Mesendoderm (in vitro differentiated cells): ENCODE measurements around the gene CDC14B.

ENCODE experiments used
- DNase-seq: peaks from one replicate; pipeline ENCODE4 v3.0.0; 2013
- H2AK5ac ChIP-seq: 2 replicates; pipeline ENCODE4 v1.6.1; 2013; ENCODE audit warnings: low read length, inconsistent platforms
- H2BK120ac ChIP-seq: 2 replicates; pipeline ENCODE4 v1.6.1; 2013; ENCODE audit warnings: low read depth, mild to moderate bottlenecking, low read length, moderate library complexity, mixed read lengths
- H2BK15ac ChIP-seq: replicated peaks from 2 replicates; pipeline ENCODE4 v1.6.1; 2013; ENCODE audit warnings: low read depth, mild to moderate bottlenecking, moderate library complexity
- H2BK5ac ChIP-seq: 2 replicates; pipeline ENCODE4 v1.6.1; 2013; ENCODE audit warnings: low read length, inconsistent platforms
- H3K18ac ChIP-seq: 2 replicates; pipeline ENCODE4 v1.6.1; 2013; ENCODE audit warnings: mild to moderate bottlenecking, low read length, mixed read lengths
- H3K23ac ChIP-seq: one replicate; pipeline ENCODE4 v1.6.1; 2013; ENCODE audit warnings: low read length
- H3K27ac ChIP-seq: 2 replicates; pipeline ENCODE4 v1.5.1; 2013; ENCODE audit warnings: low read depth, mild to moderate bottlenecking, inconsistent platforms, low read length, moderate library complexity
- H3K27me3 ChIP-seq: 2 replicates; pipeline ENCODE4 v1.6.1; 2013; ENCODE audit warnings: low read length, control low read depth, mild to moderate bottlenecking, inconsistent platforms; ENCODE audit not compliant: insufficient read depth, poor library complexity
- H3K36me3 ChIP-seq: 2 replicates; pipeline ENCODE4 v1.6.1; 2013; ENCODE audit warnings: low read length, inconsistent platforms; ENCODE audit not compliant: control insufficient read depth, insufficient read depth
- H3K4ac ChIP-seq: one replicate; pipeline ENCODE4 v1.6.1; 2013; ENCODE audit warnings: low read depth, mild to moderate bottlenecking, low read length, moderate library complexity
- H3K4me1 ChIP-seq: 2 replicates; pipeline ENCODE4 v1.6.1; 2013; ENCODE audit warnings: low read depth, low read length, inconsistent platforms; ENCODE audit not compliant: control insufficient read depth
- H3K4me2 ChIP-seq: 2 replicates; pipeline ENCODE4 v1.6.1; 2013; ENCODE audit warnings: low read length
- H3K4me3 ChIP-seq: 2 replicates; pipeline ENCODE4 v1.5.1; 2013; ENCODE audit warnings: mild to moderate bottlenecking, low read length
- H3K56ac ChIP-seq: one replicate; pipeline ENCODE4 v1.6.1; 2013; ENCODE audit warnings: low read length
- H3K79me1 ChIP-seq: 2 replicates; pipeline ENCODE4 v1.6.1; 2013; ENCODE audit warnings: low read length, inconsistent platforms
- H3K79me2 ChIP-seq: 2 replicates; pipeline ENCODE4 v1.6.1; 2013; ENCODE audit warnings: mild to moderate bottlenecking, low read length; ENCODE audit not compliant: control insufficient read depth, insufficient read depth
- H3K9ac ChIP-seq: 2 replicates; pipeline ENCODE4 v1.6.1; 2013; ENCODE audit warnings: low read length, inconsistent platforms
- H4K5ac ChIP-seq: one replicate; pipeline ENCODE4 v1.6.1; 2013; ENCODE audit warnings: low read length
- H4K8ac ChIP-seq: one replicate; pipeline ENCODE4 v1.6.1; 2013; ENCODE audit warnings: low read depth, mild to moderate bottlenecking, control low read depth, low read length, moderate library complexity
- WGBS: extraction: QIAGEN DNeasy Blood & Tissue Kit; methylation state at CpG from one replicate; pipeline ENCODE4 v1.1.7; 2013; ENCODE audit warnings: low lambda C conversion rate, missing lambda C conversion rate; ENCODE audit not compliant: insufficient coverage; ENCODE audit errors: extremely low coverage; 5-methylcytosine and 5-hydroxymethylcytosine counted together

CDC14B gene

DNA sequence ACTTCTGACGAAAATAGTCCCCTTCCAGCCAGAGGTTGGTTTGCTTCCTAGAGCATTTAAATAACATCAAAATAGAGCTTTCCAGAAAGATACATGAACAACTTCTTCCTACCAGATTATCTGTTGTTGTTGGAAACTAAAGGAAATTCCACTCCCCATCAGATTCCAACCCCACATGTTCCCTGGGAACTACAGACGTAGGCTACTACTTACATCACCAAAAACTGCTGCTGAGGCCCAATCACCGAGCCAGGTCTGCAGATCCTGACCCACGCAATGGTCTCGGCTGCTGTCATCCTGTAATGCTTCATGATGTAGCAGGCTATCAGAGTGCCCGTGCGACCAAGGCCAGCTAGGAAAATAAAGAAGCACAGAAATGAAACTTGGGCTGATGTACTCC is 96.3 kb downstream of the CDC14B start:
- Histone ChIP-seq H3K56ac (no peak overlapping the region), H3K79me1 (no peaks in the 10 kb centered on the region)
- no CpG with 5 or more reads among the region's 7 CpGs for WGBS

DNA sequence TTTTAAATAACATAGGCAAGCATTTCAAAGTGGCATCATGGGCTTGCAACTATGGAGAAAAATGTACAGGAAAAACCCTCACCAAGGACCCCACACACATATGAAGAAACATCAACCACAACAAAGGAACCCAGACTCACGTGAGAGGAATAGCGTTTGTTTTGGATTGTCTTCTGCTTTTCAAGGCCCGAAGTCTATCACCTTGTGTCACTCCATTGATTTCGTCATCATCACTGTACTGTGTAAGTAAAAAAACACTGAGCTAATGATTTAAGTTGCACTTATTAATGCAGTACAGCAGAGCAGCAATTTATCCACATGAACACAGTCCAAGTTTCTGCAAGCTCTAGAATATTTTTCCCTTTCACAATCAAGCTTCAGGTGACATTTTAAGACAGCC is 97.3 kb downstream of the CDC14B start:
- H3K4me1 ChIP-seq: no peaks in the 10 kb centered on the region
- H3K79me1 ChIP-seq: no peaks in the 10 kb centered on the region
- H3K23ac ChIP-seq: no peak overlapping the region
- H3K79me2 ChIP-seq: no peaks in the 10 kb centered on the region
- H3K56ac ChIP-seq: no peak overlapping the region
- no peak overlapping the region for H2AK5ac ChIP-seq
- no peak overlapping the region for H3K4me2 ChIP-seq
- H3K4ac ChIP-seq: no peak overlapping the region
- H2BK15ac ChIP-seq: no peak overlapping the region
- H3K18ac ChIP-seq: no peak overlapping the region
- DNase-seq: no peak
- H3K4me3 ChIP-seq: no peak overlapping the region
- H4K5ac ChIP-seq: no peak overlapping the region
- H2BK5ac ChIP-seq: no peak overlapping the region
- H3K27me3 ChIP-seq: no peaks in the 10 kb centered on the region
- no peak overlapping the region for H4K8ac ChIP-seq
- peaks cover 2% of the 10 kb centered on the region for H3K36me3 ChIP-seq
- no CpG with 5 or more reads among the region's 4 CpGs for WGBS
- no peak overlapping the region for H2BK120ac ChIP-seq
- no peak overlapping the region for H3K9ac ChIP-seq
- no peak overlapping the region for H3K27ac ChIP-seq

More for the DNA sequence above, 96.3 kb downstream of the CDC14B start:
- no peak overlapping the region for H3K9ac ChIP-seq
- H3K4me3 ChIP-seq: no peak overlapping the region
- no peak overlapping the region for H2BK15ac ChIP-seq
- no peak for DNase-seq
- H3K4ac ChIP-seq: no peak overlapping the region
- no peak overlapping the region for H2BK5ac ChIP-seq
- H4K8ac ChIP-seq: no peak overlapping the region
- no peak overlapping the region for H3K27ac ChIP-seq
- no peak overlapping the region for H3K18ac ChIP-seq
- no peak overlapping the region for H4K5ac ChIP-seq
- no peak overlapping the region for H3K4me2 ChIP-seq
- H3K79me2 ChIP-seq: no peaks in the 10 kb centered on the region
- H3K27me3 ChIP-seq: no peaks in the 10 kb centered on the region
- H3K36me3 ChIP-seq: peaks cover 2% of the 10 kb centered on the region
- H2BK120ac ChIP-seq: no peak overlapping the region
- no peak overlapping the region for H2AK5ac ChIP-seq
- no peak overlapping the region for H3K23ac ChIP-seq
- H3K4me1 ChIP-seq: no peaks in the 10 kb centered on the region

DNA sequence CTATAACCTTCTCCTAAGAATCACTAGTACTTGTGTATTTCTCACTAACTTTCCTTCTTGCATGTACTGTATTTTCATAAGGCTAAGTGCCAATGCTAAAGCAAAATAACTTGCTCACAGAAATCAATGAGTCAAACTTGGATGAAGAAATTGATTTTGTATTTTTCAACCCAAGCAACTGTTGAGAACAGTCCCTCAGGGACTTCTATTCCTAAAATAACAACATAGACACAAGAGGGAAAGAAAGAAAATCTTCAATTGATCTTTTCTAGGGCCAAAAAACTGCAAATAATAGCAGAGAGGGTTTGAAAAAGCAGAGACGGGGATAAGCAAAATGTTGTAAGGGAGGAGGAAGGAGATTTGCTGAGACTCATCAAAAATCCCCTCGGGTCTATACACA is 99.9 kb downstream of the CDC14B start:
- H3K27me3 ChIP-seq: no peaks in the 10 kb centered on the region
- H2BK15ac ChIP-seq: no peak overlapping the region
- no peaks in the 10 kb centered on the region for H3K79me1 ChIP-seq
- DNase-seq: no peak
- no peak overlapping the region for H3K4me2 ChIP-seq
- no peaks in the 10 kb centered on the region for H3K4me1 ChIP-seq
- WGBS: no CpG with 5 or more reads among the region's 2 CpGs
- H3K18ac ChIP-seq: no peak overlapping the region
- H2BK120ac ChIP-seq: no peak overlapping the region
- no peak overlapping the region for H3K23ac ChIP-seq
- no peak overlapping the region for H2BK5ac ChIP-seq
- no peak overlapping the region for H3K27ac ChIP-seq
- peaks cover 2% of the 10 kb centered on the region for H3K36me3 ChIP-seq
- H4K8ac ChIP-seq: no peak overlapping the region
- no peak overlapping the region for H3K9ac ChIP-seq
- no peak overlapping the region for H3K4me3 ChIP-seq
- H4K5ac ChIP-seq: no peak overlapping the region
- no peak overlapping the region for H3K56ac ChIP-seq
- H2AK5ac ChIP-seq: no peak overlapping the region
- no peaks in the 10 kb centered on the region for H3K79me2 ChIP-seq
- no peak overlapping the region for H3K4ac ChIP-seq

GRCh38 chr9:96519095-96519494 is 100.5 kb downstream of the CDC14B start:
- peaks cover 2% of the 10 kb centered on the region for H3K36me3 ChIP-seq
- H4K8ac ChIP-seq: no peak overlapping the region
- no peak overlapping the region for H2BK15ac ChIP-seq
- H3K9ac ChIP-seq: no peak overlapping the region
- no peak overlapping the region for H3K18ac ChIP-seq
- no peak overlapping the region for H3K4me3 ChIP-seq
- H3K79me2 ChIP-seq: no peaks in the 10 kb centered on the region
- H3K23ac ChIP-seq: no peak overlapping the region
- DNase-seq: no peak
- H2AK5ac ChIP-seq: no peak overlapping the region
- no peaks in the 10 kb centered on the region for H3K79me1 ChIP-seq
- no peak overlapping the region for H4K5ac ChIP-seq
- H3K27me3 ChIP-seq: no peaks in the 10 kb centered on the region
- H2BK120ac ChIP-seq: no peak overlapping the region
- no peak overlapping the region for H3K4me2 ChIP-seq
- no peak overlapping the region for H3K4ac ChIP-seq
- H3K4me1 ChIP-seq: no peaks in the 10 kb centered on the region
- H3K27ac ChIP-seq: no peak overlapping the region
- H2BK5ac ChIP-seq: no peak overlapping the region
- WGBS: no CpG with 5 or more reads among the region's 7 CpGs
- H3K56ac ChIP-seq: no peak overlapping the region

DNA sequence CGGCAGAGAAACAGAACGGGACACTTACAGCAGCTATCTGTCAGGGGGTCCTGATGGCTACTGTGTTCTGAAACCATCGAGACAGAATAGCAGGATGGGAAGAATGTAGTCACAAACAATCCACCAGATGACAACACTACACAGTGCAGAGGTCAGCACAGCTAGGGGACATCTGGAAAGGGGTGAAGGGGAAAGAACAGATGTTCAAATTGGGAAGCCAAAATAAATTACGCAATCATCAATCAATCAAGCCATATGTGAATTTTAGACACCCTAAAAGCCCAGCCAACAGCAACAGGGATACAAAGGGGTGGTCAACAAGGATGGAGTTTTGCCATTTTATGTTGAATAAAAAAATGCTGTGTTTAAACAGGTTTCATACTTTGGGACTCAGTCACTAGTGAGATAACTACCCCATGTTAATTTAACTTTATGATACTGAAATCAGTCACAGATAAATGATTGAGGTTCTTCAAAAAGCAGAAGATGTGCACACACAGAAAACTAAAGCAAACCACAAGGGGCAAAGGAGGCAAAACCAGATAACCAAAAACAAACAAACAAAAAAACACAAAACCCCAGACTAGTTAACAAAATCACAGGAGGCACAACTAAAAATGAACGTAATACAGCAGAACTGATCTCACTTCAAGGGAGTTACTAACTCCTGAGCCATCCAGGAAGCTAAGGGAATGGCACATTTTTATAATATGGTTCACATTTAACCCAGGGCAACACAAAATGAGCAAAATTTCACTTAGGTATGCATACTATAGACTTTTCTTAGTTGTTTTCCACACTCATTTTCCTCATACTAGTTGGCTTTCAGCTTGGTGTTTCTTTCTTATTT is 103.8 kb downstream of the CDC14B start:
- Histone ChIP-seq H3K23ac (no peak overlapping the region), H3K18ac (no peak overlapping the region), H3K79me2 (no peaks in the 10 kb centered on the region), H2BK120ac (no peak overlapping the region), H3K4me2 (no peak overlapping the region), H2BK5ac (no peak overlapping the region), H3K4ac (no peak overlapping the region), H2BK15ac (no peak overlapping the region), H3K4me1 (no peaks in the 10 kb centered on the region), H2AK5ac (no peak overlapping the region), H3K9ac (no peak overlapping the region), H3K4me3 (no peak overlapping the region), H3K56ac (no peak overlapping the region), H3K27me3 (no peaks in the 10 kb centered on the region), H4K5ac (no peak overlapping the region), H4K8ac (no peak overlapping the region), H3K27ac (no peak overlapping the region), H3K79me1 (no peaks in the 10 kb centered on the region), H3K36me3 (no peaks in the 10 kb centered on the region)
- DNase-seq: no peak
- no CpG with 5 or more reads among the region's 5 CpGs for WGBS

DNA sequence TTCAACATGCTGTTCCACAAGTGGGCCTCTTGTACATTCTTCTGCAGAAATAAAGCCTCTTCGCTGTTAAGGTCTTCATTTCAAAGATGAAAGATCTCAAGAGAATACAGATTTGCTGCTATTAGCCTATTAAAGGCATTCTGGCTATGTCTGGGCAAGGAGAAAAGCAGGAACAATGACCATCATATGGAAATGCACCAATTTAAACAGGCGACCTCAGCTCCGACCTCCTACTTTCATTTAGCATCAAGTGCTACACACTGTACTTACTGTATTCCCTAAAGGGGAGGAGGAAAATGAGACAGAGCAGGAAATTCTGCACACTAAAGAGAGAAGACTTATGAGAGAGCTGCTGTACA is 104.9 kb downstream of the CDC14B start:
- Histone ChIP-seq H3K4me3 (no peak overlapping the region), H3K79me2 (no peaks in the 10 kb centered on the region), H4K8ac (no peak overlapping the region), H3K36me3 (no peaks in the 10 kb centered on the region), H3K4ac (no peak overlapping the region), H3K23ac (no peak overlapping the region), H3K18ac (no peak overlapping the region), H2BK5ac (no peak overlapping the region), H3K4me2 (no peak overlapping the region), H2BK15ac (no peak overlapping the region), H3K27me3 (no peaks in the 10 kb centered on the region), H3K9ac (no peak overlapping the region), H4K5ac (no peak overlapping the region), H3K4me1 (no peaks in the 10 kb centered on the region), H3K27ac (no peak overlapping the region), H2AK5ac (no peak overlapping the region), H3K79me1 (no peaks in the 10 kb centered on the region), H2BK120ac (no peak overlapping the region), H3K56ac (no peak overlapping the region)
- no peak for DNase-seq
- no CpG with 5 or more reads among the region's 3 CpGs for WGBS
